HG03439 (cell line): ENCODE data around the gene FLYWCH2.
"Not testable (repeated sequence)": the region's sequence is repeated elsewhere in the genome, so short reads cannot be mapped to it uniquely, and the experiment has no call there.

Experiments used
- ATAC-seq: cut with Tn5 transposase; IDR thresholded peaks from one replicate; pipeline ENCODE4 v1.9.1; 2021; ENCODE audit warnings: mild to moderate bottlenecking, moderate library complexity; ENCODE audit not compliant: unreplicated experiment

FLYWCH2 gene

GRCh38 chr16:2937170-2937569 is 54.2 kb downstream of the FLYWCH2 start:
- no peak for ATAC-seq

- no peak for ATAC-seq
These were observed 55.2 kb downstream of the FLYWCH2 start for GRCh38 chr16:2938206-2938605.

GRCh38 chr16:2939968-2940367 is 57.0 kb downstream of the FLYWCH2 start:
- no peak for ATAC-seq

GRCh38 chr16:2942045-2942444 is 59.0 kb downstream of the FLYWCH2 start:
- ATAC-seq, result no peak

GRCh38 chr16:2943716-2944115 is 60.7 kb downstream of the FLYWCH2 start:
- ATAC-seq, result not testable (repeated sequence)

- no peak for ATAC-seq
These were observed 63.6 kb downstream of the FLYWCH2 start for GRCh38 chr16:2946649-2947048.
